ENCODE results near the gene TSTD2.

The TSTD2 gene

GRCh38 chr9:97560154-97560553, 73.0 kb downstream of the TSTD2 start:
- DNase-seq: no peak

- no peak for DNase-seq
Observed at GRCh38 chr9:97559111-97559514, 74.1 kb downstream of the TSTD2 start.

- no peak for DNase-seq
Observed at GRCh38 chr9:97558701-97559101, 74.5 kb downstream of the TSTD2 start.

- DNase-seq: no peak
Observed at GRCh38 chr9:97557606-97558095, 75.5 kb downstream of the TSTD2 start.

- DNase-seq: no peak
Observed at GRCh38 chr9:97556721-97557605, 76.2 kb downstream of the TSTD2 start.

- no peak for DNase-seq
Observed at GRCh38 chr9:97556036-97556720, 77.0 kb downstream of the TSTD2 start.

- no peak for DNase-seq
Observed at GRCh38 chr9:97555164-97555563, 78.0 kb downstream of the TSTD2 start.

- DNase-seq: no peak
Observed at GRCh38 chr9:97554566-97555075, 78.5 kb downstream of the TSTD2 start.

GRCh38 chr9:97553841-97554240, 79.3 kb downstream of the TSTD2 start:
- DNase-seq: no peak

GRCh38 chr9:97553141-97553540, 80.0 kb downstream of the TSTD2 start:
- no peak for DNase-seq

- no peak for DNase-seq
Observed at GRCh38 chr9:97551308-97551707, 81.9 kb downstream of the TSTD2 start.

- DNase-seq: no peak
Observed at GRCh38 chr9:97550386-97550785, 82.8 kb downstream of the TSTD2 start.
